NCI-H774 (cell line): Measurements from ENCODE around the gene ADD1.
"Not testable (repeated sequence)": the region's sequence is repeated elsewhere in the genome, so short reads cannot be mapped to it uniquely, and the experiment has no call there.

Experiments
- DNase-seq: peaks from one replicate; lab custom pipeline; 2025; lab: John Stamatoyannopoulos, UW

The ADD1 gene

GRCh38 chr4:2944586-2945526, 101.2 kb downstream of the ADD1 start:
- DNase-seq, result no peak

- not testable (repeated sequence) for DNase-seq
Observed at GRCh38 chr4:2945619-2946604, 102.3 kb downstream of the ADD1 start.

- no peak for DNase-seq
Observed at GRCh38 chr4:2946812-2947600, 103.4 kb downstream of the ADD1 start.

GRCh38 chr4:2947926-2948325, 104.3 kb downstream of the ADD1 start:
- no peak for DNase-seq

GRCh38 chr4:2948895-2949781, 105.5 kb downstream of the ADD1 start:
- no peak for DNase-seq

- no peak for DNase-seq
Observed at GRCh38 chr4:2949782-2950125, 106.1 kb downstream of the ADD1 start.

- DNase-seq, result no peak
Observed at GRCh38 chr4:2950221-2950989, 106.8 kb downstream of the ADD1 start.

GRCh38 chr4:2953496-2953895, 109.9 kb downstream of the ADD1 start:
- DNase-seq, result no peak

GRCh38 chr4:2954358-2955185, 110.9 kb downstream of the ADD1 start:
- no peak for DNase-seq

GRCh38 chr4:2955186-2956044, 111.8 kb downstream of the ADD1 start:
- not testable (repeated sequence) for DNase-seq

GRCh38 chr4:2958446-2958845, 114.8 kb downstream of the ADD1 start:
- DNase-seq, result no peak

- not testable (repeated sequence) for DNase-seq
Observed at GRCh38 chr4:2960450-2960849, 116.8 kb downstream of the ADD1 start.

- DNase-seq, result no peak
Observed at GRCh38 chr4:2961421-2961810, 117.8 kb downstream of the ADD1 start.

GRCh38 chr4:2961811-2962441, 118.3 kb downstream of the ADD1 start:
- DNase-seq, result no peak

GRCh38 chr4:2962614-2963174, 119.0 kb downstream of the ADD1 start:
- DNase-seq, result no peak

GRCh38 chr4:2963175-2963965, 119.7 kb downstream of the ADD1 start, which contains the start of the genes GRK4 and NOP14:
TSS of gene GRK4 (plus strand) at chr4:2963571. CDS start at chr4:2964071, 500 bp downstream.
TSS of gene NOP14 (minus strand) at chr4:2963406. CDS start at chr4:2963319, 87 bp downstream.
- DNase-seq, result peak; percentile 89
